SU-DHL-6 (cell line): ENCODE measurements around the gene ANKS1A.
A peak's percentile ranks its signal among the peaks of the same experiment; 100 is the strongest.
"Not testable (repeated sequence)": the region's sequence is repeated elsewhere in the genome, so short reads cannot be mapped to it uniquely, and the experiment has no call there.

Experiments used
- H2AFZ ChIP-seq: fragments of 200-600 bp; sonication (generic); 2 replicates; pipeline ENCODE4 v1.6.1; 2014; ENCODE audit warnings: low read depth, mild to moderate bottlenecking, moderate library complexity, mixed read lengths, antibody characterized with exemption, low read length; ENCODE audit not compliant: severe bottlenecking
- H3F3A ChIP-seq: fragments of 200-600 bp; shearing (Covaris generic); 2 replicates; pipeline ENCODE4 v1.6.0; 2016; ENCODE audit warnings: antibody characterized with exemption, mild to moderate bottlenecking; ENCODE audit not compliant: insufficient read depth
- H3K27ac ChIP-seq: fragments of 200-600 bp; sonication (generic); 2 replicates; pipeline ENCODE4 v1.5.1; 2016; ENCODE audit warnings: low read depth, mild to moderate bottlenecking, low read length, moderate library complexity, mixed read lengths
- H3K27me3 ChIP-seq: fragments of 200-600 bp; sonication (generic), shearing (Covaris generic); 2 replicates; pipeline ENCODE4 v1.6.0; 2014; ENCODE audit warnings: mild to moderate bottlenecking, low read length
- H3K36me3 ChIP-seq: fragments of 200-600 bp; sonication (generic); 2 replicates; pipeline ENCODE4 v1.6.1; 2014; ENCODE audit warnings: mild to moderate bottlenecking, low read length, mixed read lengths
- H3K4me2 ChIP-seq: fragments of 300-600, 200-600 bp; shearing (Covaris generic), sonication (generic); 2 replicates; pipeline ENCODE4 v1.6.0; 2014; ENCODE audit warnings: low read length, low read depth, mild to moderate bottlenecking; ENCODE audit not compliant: poor library complexity, severe bottlenecking
- H3K4me3 ChIP-seq: fragments of 200-600 bp; sonication (generic); 2 replicates; pipeline ENCODE4 v1.5.1; 2014; ENCODE audit warnings: antibody characterized with exemption, low read length, mild to moderate bottlenecking, mixed read lengths; ENCODE audit not compliant: insufficient read depth, poor library complexity, severe bottlenecking
- H3K79me2 ChIP-seq: fragments of 200-600 bp; sonication (generic); 2 replicates; pipeline ENCODE4 v1.6.1; 2014; ENCODE audit warnings: mild to moderate bottlenecking, low read length, moderate library complexity; ENCODE audit not compliant: insufficient read depth
- H3K9ac ChIP-seq: fragments of 200-600 bp; sonication (generic); 2 replicates; pipeline ENCODE4 v1.7.0; 2014; ENCODE audit warnings: mild to moderate bottlenecking, low read length
- H3K9me2 ChIP-seq: fragments of 200-600 bp; sonication (generic); replicated peaks from 2 replicates; pipeline ENCODE4 v1.6.1; 2014; ENCODE audit warnings: low read length; ENCODE audit not compliant: insufficient read depth
- H3K9me3 ChIP-seq: fragments of 200-600 bp; sonication (generic); 2 replicates; pipeline ENCODE4 v1.6.1; 2014; ENCODE audit warnings: low read length, mixed read lengths; ENCODE audit not compliant: insufficient read depth
- H4K20me1 ChIP-seq: fragments of 200-600 bp; sonication (generic); 2 replicates; pipeline ENCODE4 v1.6.1; 2014; ENCODE audit warnings: low read depth, mild to moderate bottlenecking, antibody characterized with exemption, low read length, moderate library complexity, mixed read lengths
- EZH2phosphoT487 ChIP-seq: fragments of 200-600 bp; sonication (generic), shearing (Covaris generic); conservative IDR thresholded peaks from 2 replicates; pipeline ENCODE4 v1.6.1; 2018; ENCODE audit warnings: mild to moderate bottlenecking, antibody characterized with exemption, low read length, moderate library complexity, mixed read lengths
- TF ChIP-seq, protein P1 (sequence below): fragments of 200-600 bp; sonication (generic); IDR thresholded peaks from one replicate; pipeline ENCODE4 v1.5.1; 2017; ENCODE audit warnings: antibody characterized with exemption, mild to moderate bottlenecking, low read length, moderate library complexity; ENCODE audit not compliant: insufficient read depth, poor library complexity, severe bottlenecking

Gene ANKS1A

DNA sequence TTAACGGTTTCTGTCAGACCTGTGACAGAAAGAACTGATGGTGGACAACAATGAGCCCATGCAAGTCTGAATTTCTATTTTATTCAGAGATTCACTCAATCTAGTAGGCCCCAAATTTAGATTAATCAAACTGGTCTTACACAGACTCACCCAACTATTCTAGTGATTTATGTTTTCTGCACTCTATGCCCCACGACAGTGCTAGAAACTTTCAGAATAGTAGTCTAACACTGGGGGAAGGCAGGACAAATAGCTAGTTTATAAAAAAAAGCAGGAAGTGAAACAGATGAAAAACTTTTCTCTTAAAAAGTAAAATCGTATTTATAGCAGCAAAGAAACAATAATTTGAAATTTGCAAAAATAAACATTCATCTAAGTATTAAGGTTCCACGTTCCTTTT is 247.1 kb downstream of the ANKS1A start:
- H3K9me2 ChIP-seq, result no peaks in the 10 kb centered on the region
- no peaks in the 10 kb centered on the region for H3K36me3 ChIP-seq
- H2AFZ ChIP-seq, result no peak overlapping the region
- H4K20me1 ChIP-seq, result no peaks in the 10 kb centered on the region
- no peaks in the 10 kb centered on the region for H3K27me3 ChIP-seq
- no peak overlapping the region for H3K27ac ChIP-seq
- no peaks in the 10 kb centered on the region for H3K79me2 ChIP-seq
- no peak overlapping the region for H3K9ac ChIP-seq
- TF ChIP-seq, protein P1, sequence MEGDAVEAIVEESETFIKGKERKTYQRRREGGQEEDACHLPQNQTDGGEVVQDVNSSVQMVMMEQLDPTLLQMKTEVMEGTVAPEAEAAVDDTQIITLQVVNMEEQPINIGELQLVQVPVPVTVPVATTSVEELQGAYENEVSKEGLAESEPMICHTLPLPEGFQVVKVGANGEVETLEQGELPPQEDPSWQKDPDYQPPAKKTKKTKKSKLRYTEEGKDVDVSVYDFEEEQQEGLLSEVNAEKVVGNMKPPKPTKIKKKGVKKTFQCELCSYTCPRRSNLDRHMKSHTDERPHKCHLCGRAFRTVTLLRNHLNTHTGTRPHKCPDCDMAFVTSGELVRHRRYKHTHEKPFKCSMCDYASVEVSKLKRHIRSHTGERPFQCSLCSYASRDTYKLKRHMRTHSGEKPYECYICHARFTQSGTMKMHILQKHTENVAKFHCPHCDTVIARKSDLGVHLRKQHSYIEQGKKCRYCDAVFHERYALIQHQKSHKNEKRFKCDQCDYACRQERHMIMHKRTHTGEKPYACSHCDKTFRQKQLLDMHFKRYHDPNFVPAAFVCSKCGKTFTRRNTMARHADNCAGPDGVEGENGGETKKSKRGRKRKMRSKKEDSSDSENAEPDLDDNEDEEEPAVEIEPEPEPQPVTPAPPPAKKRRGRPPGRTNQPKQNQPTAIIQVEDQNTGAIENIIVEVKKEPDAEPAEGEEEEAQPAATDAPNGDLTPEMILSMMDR, result no peak
- TF ChIP-seq EZH2phosphoT487, result no peak
- no peaks in the 10 kb centered on the region for H3K9me3 ChIP-seq
- no peak overlapping the region for H3K4me2 ChIP-seq
- H3K4me3 ChIP-seq, result no peak overlapping the region
- no peaks in the 10 kb centered on the region for H3F3A ChIP-seq

DNA sequence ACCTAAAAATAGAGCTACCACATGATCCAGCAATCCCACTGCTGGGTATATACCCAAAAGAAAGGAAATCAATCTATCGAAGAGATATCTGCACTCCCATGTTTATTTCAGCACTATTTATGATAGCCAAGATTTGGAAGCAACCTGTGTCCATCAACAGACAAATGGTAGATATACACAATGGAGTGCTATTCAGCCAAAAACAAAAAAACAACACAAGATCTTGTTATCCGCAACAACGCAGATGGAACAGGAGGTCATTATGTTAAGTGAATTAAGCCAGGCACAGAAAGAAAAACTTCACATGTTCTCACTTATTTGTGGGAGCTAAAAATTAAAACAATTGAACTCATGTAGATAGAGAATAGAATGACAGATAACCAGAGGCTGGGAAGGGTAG is 249.1 kb downstream of the ANKS1A start:
- not testable (repeated sequence) for H3K4me3 ChIP-seq, H3K36me3 ChIP-seq, H3K27ac ChIP-seq, H3K9me3 ChIP-seq, H4K20me1 ChIP-seq, H3K4me2 ChIP-seq, H3K9ac ChIP-seq, H3K27me3 ChIP-seq, H2AFZ ChIP-seq, H3F3A ChIP-seq, H3K9me2 ChIP-seq, H3K79me2 ChIP-seq

DNA sequence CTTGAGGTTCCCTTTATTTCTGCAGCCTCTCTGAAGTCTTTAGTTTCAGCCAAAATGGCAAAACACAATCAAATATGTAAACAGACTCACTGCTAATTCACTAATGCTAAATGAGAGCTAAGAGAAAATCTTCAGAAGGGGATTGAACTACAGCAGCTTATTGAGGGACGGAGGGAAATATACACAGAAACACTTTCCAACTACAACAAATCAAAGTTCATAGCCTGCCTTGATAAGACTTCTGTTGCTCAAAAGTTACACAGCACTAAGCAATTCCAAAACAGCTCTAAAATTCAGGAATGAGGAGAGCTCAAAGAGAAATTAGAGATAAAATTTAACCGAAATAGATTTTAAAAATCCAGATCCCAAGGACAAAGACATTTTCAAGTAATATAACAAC is 250.4 kb downstream of the ANKS1A start:
- no peak overlapping the region for H3K4me2 ChIP-seq
- TF ChIP-seq, protein P1, result no peak
- no peak for TF ChIP-seq EZH2phosphoT487
- no peak overlapping the region for H3K27ac ChIP-seq
- H3F3A ChIP-seq, result no peaks in the 10 kb centered on the region
- no peak overlapping the region for H3K9ac ChIP-seq
- H3K4me3 ChIP-seq, result no peak overlapping the region
- H3K27me3 ChIP-seq, result no peaks in the 10 kb centered on the region
- H3K79me2 ChIP-seq, result no peaks in the 10 kb centered on the region
- no peaks in the 10 kb centered on the region for H3K9me2 ChIP-seq
- H3K36me3 ChIP-seq, result no peaks in the 10 kb centered on the region
- no peak overlapping the region for H2AFZ ChIP-seq
- no peaks in the 10 kb centered on the region for H3K9me3 ChIP-seq
- H4K20me1 ChIP-seq, result no peaks in the 10 kb centered on the region

DNA sequence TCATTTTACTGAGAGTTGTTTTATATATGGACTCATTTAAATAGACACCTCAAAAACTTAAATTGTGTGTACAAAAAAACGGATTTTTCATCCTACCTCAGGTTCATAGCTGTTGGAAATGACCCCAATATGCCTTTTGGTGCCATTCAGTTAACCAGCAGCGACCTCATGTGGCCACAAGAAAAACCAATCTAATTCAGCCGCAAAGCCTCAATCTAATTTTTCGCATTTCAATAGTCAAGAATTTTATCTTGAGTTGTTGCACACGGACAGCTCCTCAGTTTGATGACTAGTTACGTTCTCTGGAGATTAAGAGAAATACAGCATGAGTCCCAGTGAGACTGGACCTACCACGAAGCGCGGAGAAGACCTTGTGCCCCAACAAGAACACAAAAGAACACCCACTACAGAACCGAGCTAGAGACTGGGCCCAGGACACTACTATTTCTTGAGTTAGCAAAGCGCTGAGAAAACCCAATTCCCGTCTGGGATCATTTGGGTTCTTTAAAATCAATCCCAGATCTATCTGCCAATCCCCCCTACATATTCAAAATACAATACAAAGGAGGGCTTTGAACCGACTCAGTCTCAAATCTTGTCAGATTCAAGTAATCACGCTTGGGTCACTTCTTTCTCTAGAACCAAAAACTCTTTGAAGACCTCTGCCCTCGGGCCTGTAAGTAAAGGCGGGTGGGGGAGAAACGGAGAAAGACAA is 251.0 kb downstream of the ANKS1A start:
- H2AFZ ChIP-seq, result no peak overlapping the region
- no peak overlapping the region for H3K4me3 ChIP-seq
- H3K9me2 ChIP-seq, result no peaks in the 10 kb centered on the region
- no peaks in the 10 kb centered on the region for H3K36me3 ChIP-seq
- no peaks in the 10 kb centered on the region for H3K9me3 ChIP-seq
- H3K4me2 ChIP-seq, result no peak overlapping the region
- H3F3A ChIP-seq, result no peaks in the 10 kb centered on the region
- H3K9ac ChIP-seq, result no peak overlapping the region
- TF ChIP-seq EZH2phosphoT487, result no peak
- TF ChIP-seq, protein P1, result peak; percentile 97
- no peak overlapping the region for H3K27ac ChIP-seq
- no peaks in the 10 kb centered on the region for H4K20me1 ChIP-seq
- no peaks in the 10 kb centered on the region for H3K27me3 ChIP-seq
- H3K79me2 ChIP-seq, result no peaks in the 10 kb centered on the region
